ENCODE data around the gene SLC35D2.

DNA sequence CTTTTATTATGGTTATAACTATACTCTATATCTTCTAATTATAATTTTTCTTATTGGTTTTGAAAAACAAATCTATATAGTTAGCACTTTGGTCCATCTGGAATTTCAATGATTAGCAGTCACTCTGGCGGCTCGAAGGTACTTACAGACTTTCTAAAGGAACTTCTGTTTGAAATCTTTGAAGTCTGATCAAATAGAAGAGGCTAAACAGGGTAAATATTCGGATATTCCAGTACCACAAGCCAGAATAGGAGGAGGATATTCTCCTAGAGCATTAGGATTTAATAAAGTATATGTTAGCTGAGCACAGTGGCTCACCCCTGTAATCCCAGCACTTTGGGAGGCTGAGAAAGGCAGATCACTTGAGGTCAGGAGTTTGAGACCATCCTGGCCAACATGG, 42.8 kb downstream of the SLC35D2 start:
- TF ChIP-seq GATA3 (IDR thresholded peaks at IDR 0.05; ENCODE audit: low read depth, low read length), result no peak
- TF ChIP-seq GATA2 (IDR thresholded peaks at IDR 0.05; ENCODE audit: low read depth, low read length), result no peak

Data from SH-SY5Y (cell line).